Stimulated activated CD4-positive, alpha-beta T cell treated with anti-CD3 and anti-CD28 coated beads, Interleukin-4, amount 100 ng/mL, for 24 hours (primary cell): ENCODE data around the gene ITPKB.
A peak's percentile ranks its signal among the peaks of the same experiment; 100 is the strongest.
"Not testable (repeated sequence)": the region's sequence is repeated elsewhere in the genome, so short reads cannot be mapped to it uniquely, and the experiment has no call there.

Experiments used
- DNase-seq: peaks from one replicate; pipeline ENCODE4 v3.0.0-alpha.2; 2020

ITPKB gene

GRCh38 chr1:226634166-226634588 lies 104.9 kb downstream of the ITPKB start:
- DNase-seq, result peak; percentile 84

GRCh38 chr1:226633541-226634165 lies 105.4 kb downstream of the ITPKB start:
- DNase-seq, result no peak

- peak; percentile 43 for DNase-seq
These were observed 106.1 kb downstream of the ITPKB start for GRCh38 chr1:226632922-226633351.

GRCh38 chr1:226632169-226632879 lies 106.8 kb downstream of the ITPKB start:
- no peak for DNase-seq

- no peak for DNase-seq
These were observed 107.7 kb downstream of the ITPKB start for GRCh38 chr1:226631229-226632000.

GRCh38 chr1:226630592-226630991 lies 108.5 kb downstream of the ITPKB start:
- no peak for DNase-seq

- DNase-seq, result no peak
These were observed 109.1 kb downstream of the ITPKB start for GRCh38 chr1:226629896-226630550.

- DNase-seq, result no peak
These were observed 109.7 kb downstream of the ITPKB start for GRCh38 chr1:226629210-226629895.

- no peak for DNase-seq
These were observed 110.4 kb downstream of the ITPKB start for GRCh38 chr1:226628612-226629155.

GRCh38 chr1:226627924-226628611 lies 111.0 kb downstream of the ITPKB start:
- DNase-seq, result peak; percentile 51

- DNase-seq, result no peak
These were observed 111.9 kb downstream of the ITPKB start for GRCh38 chr1:226627050-226627755.

- peak; percentile 86 for DNase-seq
These were observed 112.5 kb downstream of the ITPKB start for GRCh38 chr1:226626577-226626956.

GRCh38 chr1:226625832-226626576 lies 113.1 kb downstream of the ITPKB start:
- no peak for DNase-seq

GRCh38 chr1:226625326-226625725 lies 113.8 kb downstream of the ITPKB start:
- DNase-seq, result no peak

- no peak for DNase-seq
These were observed 114.6 kb downstream of the ITPKB start for GRCh38 chr1:226624526-226624925.

- DNase-seq, result no peak
These were observed 117.1 kb downstream of the ITPKB start for GRCh38 chr1:226622012-226622411.

- no peak for DNase-seq
These were observed 120.1 kb downstream of the ITPKB start for GRCh38 chr1:226619031-226619430.

- DNase-seq, result no peak
These were observed 120.7 kb downstream of the ITPKB start for GRCh38 chr1:226618380-226618779.

- DNase-seq, result not testable (repeated sequence)
These were observed 121.4 kb downstream of the ITPKB start for GRCh38 chr1:226617719-226618118.

- DNase-seq, result no peak
These were observed 122.0 kb downstream of the ITPKB start for GRCh38 chr1:226617109-226617508.
